Astrocyte (in vitro differentiated cells and primary cell): Measurements from ENCODE around the gene GABBR2. TPM values are rescaled to one million over a fixed set of nuclear protein-coding genes. Genes with fewer than 3 reads are reported as not detected.

Experiments used
- DNase-seq: peaks from one replicate; pipeline ENCODE4 v3.0.0-alpha.2; 2010; ENCODE audit warnings: low read depth
- FAIRE-seq: peaks from 2 replicates; lab custom pipeline; 2011; peaks lifted over from hg19 to GRCh38; lab: Jason Lieb, UNC
- H2AFZ ChIP-seq: 2 replicates; pipeline ENCODE4 v1.6.0; 2012; ENCODE audit warnings: low read depth, low read length, inconsistent platforms
- H3K27ac ChIP-seq: 2 replicates; pipeline ENCODE4 v1.5.1; 2011; ENCODE audit warnings: low read depth, low read length, inconsistent platforms
- H3K27me3 ChIP-seq: 2 replicates; pipeline ENCODE4 v1.6.0; 2011; ENCODE audit warnings: low read length, inconsistent platforms; ENCODE audit not compliant: insufficient read depth
- H3K36me3 ChIP-seq: 2 replicates; pipeline ENCODE4 v1.5.1; 2011; ENCODE audit warnings: low read length, inconsistent platforms; ENCODE audit not compliant: insufficient read depth
- H3K4me1 ChIP-seq: 2 replicates; pipeline ENCODE4 v1.5.1; 2011; ENCODE audit warnings: low read length, inconsistent platforms; ENCODE audit not compliant: insufficient read depth
- H3K4me2 ChIP-seq: 2 replicates; pipeline ENCODE4 v1.6.0; 2012; ENCODE audit warnings: low read length, inconsistent platforms
- H3K4me3 ChIP-seq: 2 replicates; pipeline ENCODE4 v1.5.1; 2011; ENCODE audit warnings: low read depth, mild to moderate bottlenecking, low read length, inconsistent platforms; ENCODE audit not compliant: insufficient read depth
- H3K79me2 ChIP-seq: 2 replicates; pipeline ENCODE4 v1.6.0; 2012; ENCODE audit warnings: mild to moderate bottlenecking, low read length, inconsistent platforms; ENCODE audit not compliant: insufficient read depth
- H3K9ac ChIP-seq: 2 replicates; pipeline ENCODE4 v1.6.0; 2012; ENCODE audit warnings: mild to moderate bottlenecking, low read length, inconsistent platforms
- H3K9me3 ChIP-seq: 2 replicates; pipeline ENCODE4 v1.5.1; 2012; ENCODE audit warnings: low read depth, mild to moderate bottlenecking, low read length, inconsistent platforms; ENCODE audit not compliant: insufficient read depth
- H4K20me1 ChIP-seq: 2 replicates; pipeline ENCODE4 v1.6.0; 2012; ENCODE audit warnings: low read length, inconsistent platforms; ENCODE audit not compliant: insufficient read depth
- H3K27ac Mint-ChIP-seq: one replicate; pipeline ENCODE4 v1.8.0; 2021; ENCODE audit warnings: mild to moderate bottlenecking, mixed read lengths; ENCODE audit not compliant: unreplicated experiment
- H3K27me3 Mint-ChIP-seq: one replicate; pipeline ENCODE4 v1.8.0; 2021; ENCODE audit warnings: low read depth, mixed read lengths; ENCODE audit not compliant: unreplicated experiment
- H3K36me3 Mint-ChIP-seq: one replicate; pipeline ENCODE4 v1.8.0; 2021; ENCODE audit warnings: low read depth, mixed read lengths; ENCODE audit not compliant: unreplicated experiment
- H3K4me1 Mint-ChIP-seq: one replicate; pipeline ENCODE4 v1.8.0; 2021; ENCODE audit warnings: low read depth, mixed read lengths; ENCODE audit not compliant: unreplicated experiment
- H3K4me3 Mint-ChIP-seq: one replicate; pipeline ENCODE4 v1.8.0; 2021; ENCODE audit warnings: mild to moderate bottlenecking, moderate library complexity, mixed read lengths; ENCODE audit not compliant: unreplicated experiment
- H3K9me3 Mint-ChIP-seq: one replicate; pipeline ENCODE4 v1.8.0; 2021; ENCODE audit warnings: mild to moderate bottlenecking, mixed read lengths; ENCODE audit not compliant: unreplicated experiment
- EZH2 ChIP-seq: IDR thresholded peaks from 2 replicates; pipeline ENCODE4 v1.6.1; 2012; ENCODE audit warnings: mild to moderate bottlenecking, low read length, inconsistent platforms; ENCODE audit not compliant: insufficient read depth
- total RNA-seq: library from RNA; stranded (reverse); gene quantifications from 2 replicates; pipeline ENCODE4 v1.2.1, GENCODE V29; 2021
- TF ChIP-seq, protein P1 (sequence below): IDR thresholded peaks from 2 replicates; pipeline ENCODE4 v1.5.1; 2011; ENCODE audit warnings: low read depth, mild to moderate bottlenecking, inconsistent platforms, low read length, moderate library complexity; ENCODE audit not compliant: insufficient read depth

Gene GABBR2
- total RNA-seq, 1 donor from 2014 or later = 2.0 TPM

GRCh38 chr9:98329281-98329680 lies 379.5 kb downstream of the GABBR2 start:
- peaks cover 15% of the 10 kb centered on the region for H3K4me1 ChIP-seq
- no peak overlapping the region for H3K4me3 ChIP-seq
- no peaks in the 10 kb centered on the region for H3K9me3 ChIP-seq
- no peak overlapping the region for H3K9ac ChIP-seq
- H3K27ac ChIP-seq = no peak overlapping the region
- no peaks in the 10 kb centered on the region for H3K36me3 ChIP-seq
- H3K36me3 Mint-ChIP-seq = no peaks in the 10 kb centered on the region
- H3K27me3 Mint-ChIP-seq = peaks cover 3% of the 10 kb centered on the region
- no peak for FAIRE-seq
- H3K4me2 ChIP-seq = no peak overlapping the region
- H3K27me3 ChIP-seq = no peaks in the 10 kb centered on the region
- no peak overlapping the region for H3K4me3 Mint-ChIP-seq
- H3K79me2 ChIP-seq = no peaks in the 10 kb centered on the region
- no peak overlapping the region for H2AFZ ChIP-seq
- H4K20me1 ChIP-seq = no peaks in the 10 kb centered on the region
- no peaks in the 10 kb centered on the region for H3K9me3 Mint-ChIP-seq
- DNase-seq = no peak
- peaks cover 12% of the 10 kb centered on the region for H3K4me1 Mint-ChIP-seq
- H3K27ac Mint-ChIP-seq = no peak overlapping the region
- TF ChIP-seq, protein P1, sequence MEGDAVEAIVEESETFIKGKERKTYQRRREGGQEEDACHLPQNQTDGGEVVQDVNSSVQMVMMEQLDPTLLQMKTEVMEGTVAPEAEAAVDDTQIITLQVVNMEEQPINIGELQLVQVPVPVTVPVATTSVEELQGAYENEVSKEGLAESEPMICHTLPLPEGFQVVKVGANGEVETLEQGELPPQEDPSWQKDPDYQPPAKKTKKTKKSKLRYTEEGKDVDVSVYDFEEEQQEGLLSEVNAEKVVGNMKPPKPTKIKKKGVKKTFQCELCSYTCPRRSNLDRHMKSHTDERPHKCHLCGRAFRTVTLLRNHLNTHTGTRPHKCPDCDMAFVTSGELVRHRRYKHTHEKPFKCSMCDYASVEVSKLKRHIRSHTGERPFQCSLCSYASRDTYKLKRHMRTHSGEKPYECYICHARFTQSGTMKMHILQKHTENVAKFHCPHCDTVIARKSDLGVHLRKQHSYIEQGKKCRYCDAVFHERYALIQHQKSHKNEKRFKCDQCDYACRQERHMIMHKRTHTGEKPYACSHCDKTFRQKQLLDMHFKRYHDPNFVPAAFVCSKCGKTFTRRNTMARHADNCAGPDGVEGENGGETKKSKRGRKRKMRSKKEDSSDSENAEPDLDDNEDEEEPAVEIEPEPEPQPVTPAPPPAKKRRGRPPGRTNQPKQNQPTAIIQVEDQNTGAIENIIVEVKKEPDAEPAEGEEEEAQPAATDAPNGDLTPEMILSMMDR = no peak
- no peak for TF ChIP-seq EZH2

DNA sequence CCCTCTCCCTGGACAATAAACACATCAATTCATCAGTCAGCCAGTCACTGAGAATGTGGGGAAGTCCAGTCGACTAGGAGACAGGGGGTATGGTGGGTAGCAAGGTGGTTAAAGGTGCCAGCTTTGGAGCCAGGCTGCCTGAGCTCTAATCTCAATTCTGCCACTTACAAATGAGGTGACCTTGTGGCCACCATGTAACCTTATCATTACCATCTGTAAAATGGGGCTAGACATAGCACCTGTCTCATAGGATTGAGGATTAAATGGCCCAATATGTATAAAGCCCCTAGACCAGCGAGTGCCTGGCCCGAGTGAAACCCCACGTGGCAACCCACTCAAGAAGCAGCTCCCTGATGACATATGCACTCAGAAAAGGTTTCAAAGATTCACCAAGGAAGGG lies 380.0 kb downstream of the GABBR2 start:
- Histone ChIP-seq H2AFZ (no peak overlapping the region), H3K4me2 (no peak overlapping the region), H3K36me3 (no peaks in the 10 kb centered on the region), H3K27ac (no peak overlapping the region), H3K79me2 (no peaks in the 10 kb centered on the region), H3K27me3 (no peaks in the 10 kb centered on the region), H4K20me1 (no peaks in the 10 kb centered on the region), H3K4me1 (peaks cover 20% of the 10 kb centered on the region), H3K9me3 (no peaks in the 10 kb centered on the region), H3K9ac (no peak overlapping the region), H3K4me3 (no peak overlapping the region)
- Mint-ChIP-seq H3K9me3 (no peaks in the 10 kb centered on the region), H3K27ac (no peak overlapping the region), H3K27me3 (peaks cover 3% of the 10 kb centered on the region), H3K36me3 (no peaks in the 10 kb centered on the region), H3K4me3 (no peak overlapping the region), H3K4me1 (peaks cover 12% of the 10 kb centered on the region)
- TF ChIP-seq EZH2 = no peak
- TF ChIP-seq, protein P1 = no peak
- DNase-seq = no peak
- FAIRE-seq = no peak

- DNase-seq = no peak
- H2AFZ ChIP-seq = no peak overlapping the region
- H3K4me1 Mint-ChIP-seq = peaks cover 15% of the 10 kb centered on the region
Measured at GRCh38 chr9:98328141-98328540, 380.6 kb downstream of the GABBR2 start.

More at GRCh38 chr9:98328141-98328540, 380.6 kb downstream of the GABBR2 start:
- no peak overlapping the region for H3K4me2 ChIP-seq
- peaks cover 3% of the 10 kb centered on the region for H3K27me3 Mint-ChIP-seq
- no peak overlapping the region for H3K27ac ChIP-seq
- FAIRE-seq = no peak
- no peak overlapping the region for H3K9ac ChIP-seq
- no peaks in the 10 kb centered on the region for H4K20me1 ChIP-seq
- no peak overlapping the region for H3K4me3 Mint-ChIP-seq
- H3K9me3 ChIP-seq = no peaks in the 10 kb centered on the region
- no peak overlapping the region for H3K27ac Mint-ChIP-seq
- H3K36me3 ChIP-seq = no peaks in the 10 kb centered on the region
- H3K9me3 Mint-ChIP-seq = no peaks in the 10 kb centered on the region
- H3K4me1 ChIP-seq = peaks cover 21% of the 10 kb centered on the region
- H3K4me3 ChIP-seq = no peak overlapping the region
- no peaks in the 10 kb centered on the region for H3K27me3 ChIP-seq
- no peaks in the 10 kb centered on the region for H3K36me3 Mint-ChIP-seq
- no peaks in the 10 kb centered on the region for H3K79me2 ChIP-seq
- TF ChIP-seq, protein P1 = no peak
